Loucy (cell line): Measurements from ENCODE around the gene GABBR2.

Experiments
- CTCF ChIP-seq: fragments of 200-600 bp; sonication (generic); conservative IDR thresholded peaks from 2 replicates; pipeline ENCODE4 v1.5.1; 2014; ENCODE audit warnings: mild to moderate bottlenecking, antibody characterized with exemption, low read length
- EZH2phosphoT487 ChIP-seq: fragments of 200-600 bp; IDR thresholded peaks from 2 replicates; pipeline ENCODE4 v1.6.1; 2018; ENCODE audit warnings: antibody characterized with exemption, mild to moderate bottlenecking, moderate library complexity, borderline replicate concordance

DNA sequence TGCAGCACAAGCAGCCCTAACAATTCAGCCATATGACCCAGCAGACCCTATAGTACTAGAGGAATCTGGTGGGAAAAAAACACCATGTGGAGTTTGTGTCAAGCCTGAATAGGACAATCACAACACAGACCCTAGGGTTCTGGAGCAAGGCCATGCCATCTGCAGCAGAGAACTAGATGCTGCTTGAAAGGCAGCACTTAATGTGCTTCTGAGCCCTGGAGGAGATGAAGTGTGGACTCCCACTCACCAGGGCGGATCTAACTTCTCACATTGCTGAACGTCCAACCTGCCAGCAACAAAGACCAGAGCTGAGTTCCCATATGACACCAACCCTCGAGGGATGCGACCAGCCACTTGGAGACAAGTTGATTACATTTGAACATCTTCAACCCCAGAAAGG lies 43.2 kb downstream of the GABBR2 start:
- TF ChIP-seq CTCF (no peak), EZH2phosphoT487 (no peak)
